ENCODE measurements around the gene OTP.

OTP gene

DNA sequence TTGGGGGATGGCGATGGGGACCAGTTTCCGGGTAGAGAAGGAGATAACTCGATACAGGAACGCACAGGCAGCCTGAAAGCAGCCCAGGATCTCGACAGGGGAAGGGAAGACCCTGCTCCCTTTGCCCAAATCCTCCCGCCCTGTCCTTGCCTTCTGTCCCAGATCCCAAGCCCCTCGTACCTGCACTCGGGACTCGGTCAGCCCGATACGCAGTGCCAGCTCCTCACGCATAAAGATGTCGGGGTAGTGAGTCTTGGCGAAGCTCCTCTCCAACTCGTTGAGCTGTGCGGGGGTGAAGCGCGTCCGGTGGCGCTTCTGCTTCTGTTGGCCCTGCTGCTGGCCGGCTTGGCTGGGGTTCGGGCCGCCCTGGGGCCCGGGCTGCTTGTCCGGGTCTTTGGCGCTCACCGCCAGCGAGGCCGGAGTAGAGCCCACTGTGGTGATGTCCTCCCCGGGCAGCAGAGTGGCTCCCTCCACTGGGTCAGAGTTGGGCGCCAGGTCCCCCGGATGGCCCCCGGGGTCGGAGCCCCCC, 1.8 kb downstream of the OTP start:
- TF ChIP-seq CTCF (conservative IDR thresholded peaks at IDR 0.05; ENCODE audit: low read depth, low read length): no peak
- Histone ChIP-seq H3K27me3 (ENCODE audit: insufficient read depth, low read depth) (no peaks in the 10 kb centered on the region), H4K20me1 (ENCODE audit: insufficient read depth) (no peaks in the 10 kb centered on the region), H2AFZ (ENCODE audit: low read depth) (no peak overlapping the region), H3K4me3 (IDR thresholded peaks at IDR 0.05; ENCODE audit: insufficient read depth, low read depth, low read length) (no peak overlapping the region), H3K27ac (no peak overlapping the region), H3K36me3 (ENCODE audit: insufficient read depth) (no peaks in the 10 kb centered on the region), H3K9ac (no peak overlapping the region), H3K4me2 (no peak overlapping the region), H3K4me1 (ENCODE audit: low read depth, poor library complexity, severe bottlenecking) (peaks cover 4% of the 10 kb centered on the region), H3K79me2 (ENCODE audit: insufficient read depth, low read depth) (no peaks in the 10 kb centered on the region)

DNA sequence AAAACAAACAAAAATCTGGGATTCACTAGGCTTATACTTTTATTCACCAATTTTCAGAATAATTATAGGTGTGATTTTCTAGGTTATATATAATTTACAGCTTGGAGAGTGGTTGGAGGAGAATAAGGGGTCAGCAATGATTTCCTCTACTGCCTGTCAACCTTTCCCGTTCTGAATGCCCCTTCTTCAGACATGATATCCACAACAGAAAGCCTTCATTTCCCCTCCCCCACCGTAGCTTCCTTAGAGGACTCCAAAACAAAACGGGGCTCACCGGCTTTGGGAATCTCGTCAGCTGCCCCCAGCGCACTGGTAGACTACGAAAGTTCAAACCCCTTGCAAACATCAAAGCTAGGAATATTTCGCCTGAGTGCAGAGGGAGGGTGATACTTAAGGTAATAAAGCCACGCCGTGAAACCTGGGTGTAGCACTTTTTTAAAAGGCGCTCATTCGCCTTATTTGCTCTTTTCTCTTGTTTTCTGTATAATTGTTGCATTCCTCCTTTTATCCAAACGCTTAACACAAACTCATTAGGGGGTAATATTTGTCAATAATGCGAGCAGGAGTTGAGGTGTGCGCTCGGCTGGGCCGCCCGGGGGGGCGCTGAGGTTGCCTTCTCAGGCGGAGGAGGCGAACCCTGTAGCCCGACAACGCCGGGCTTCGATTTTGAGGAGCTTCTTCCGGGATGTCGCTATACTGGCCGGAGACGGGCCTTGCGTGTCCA, 2.4 kb downstream of the OTP start:
- Histone ChIP-seq H3K79me2 (ENCODE audit: insufficient read depth, low read depth) (no peaks in the 10 kb centered on the region), H3K4me1 (ENCODE audit: low read depth, poor library complexity, severe bottlenecking) (peaks cover 5% of the 10 kb centered on the region), H3K4me2 (no peak overlapping the region), H4K20me1 (ENCODE audit: insufficient read depth) (no peaks in the 10 kb centered on the region), H3K9ac (no peak overlapping the region), H3K4me3 (IDR thresholded peaks at IDR 0.05; ENCODE audit: insufficient read depth, low read depth, low read length) (no peak overlapping the region), H3K27me3 (ENCODE audit: insufficient read depth, low read depth) (no peaks in the 10 kb centered on the region), H2AFZ (ENCODE audit: low read depth) (no peak overlapping the region), H3K27ac (no peak overlapping the region), H3K36me3 (ENCODE audit: insufficient read depth) (no peaks in the 10 kb centered on the region)
- no peak for TF ChIP-seq CTCF (conservative IDR thresholded peaks at IDR 0.05; ENCODE audit: low read depth, low read length)

GRCh38 chr5:77635067-77635916, 3.2 kb downstream of the OTP start:
- H3K4me1 ChIP-seq (ENCODE audit: low read depth, poor library complexity, severe bottlenecking): peaks cover 5% of the 10 kb centered on the region
- no peaks in the 10 kb centered on the region for H3K27me3 ChIP-seq (ENCODE audit: insufficient read depth, low read depth)
- no peak for TF ChIP-seq CTCF (conservative IDR thresholded peaks at IDR 0.05; ENCODE audit: low read depth, low read length)
- no peak overlapping the region for H2AFZ ChIP-seq (ENCODE audit: low read depth)
- H4K20me1 ChIP-seq (ENCODE audit: insufficient read depth): no peaks in the 10 kb centered on the region
- no peaks in the 10 kb centered on the region for H3K79me2 ChIP-seq (ENCODE audit: insufficient read depth, low read depth)
- no peak overlapping the region for H3K9ac ChIP-seq
- H3K4me3 ChIP-seq (IDR thresholded peaks at IDR 0.05; ENCODE audit: insufficient read depth, low read depth, low read length): no peak overlapping the region
- H3K27ac ChIP-seq: no peak overlapping the region
- no peaks in the 10 kb centered on the region for H3K36me3 ChIP-seq (ENCODE audit: insufficient read depth)
- no peak overlapping the region for H3K4me2 ChIP-seq

GRCh38 chr5:77633709-77634108, 4.8 kb downstream of the OTP start:
- no peak overlapping the region for H3K4me2 ChIP-seq
- H3K4me1 ChIP-seq (ENCODE audit: low read depth, poor library complexity, severe bottlenecking): peaks cover 14% of the 10 kb centered on the region
- no peaks in the 10 kb centered on the region for H3K36me3 ChIP-seq (ENCODE audit: insufficient read depth)
- no peak overlapping the region for H2AFZ ChIP-seq (ENCODE audit: low read depth)
- TF ChIP-seq CTCF (conservative IDR thresholded peaks at IDR 0.05; ENCODE audit: low read depth, low read length): no peak
- no peak overlapping the region for H3K27ac ChIP-seq
- no peak overlapping the region for H3K9ac ChIP-seq
- no peaks in the 10 kb centered on the region for H4K20me1 ChIP-seq (ENCODE audit: insufficient read depth)
- no peak overlapping the region for H3K4me3 ChIP-seq (IDR thresholded peaks at IDR 0.05; ENCODE audit: insufficient read depth, low read depth, low read length)
- no peaks in the 10 kb centered on the region for H3K79me2 ChIP-seq (ENCODE audit: insufficient read depth, low read depth)
- no peaks in the 10 kb centered on the region for H3K27me3 ChIP-seq (ENCODE audit: insufficient read depth, low read depth)
